Omental fat pad (tissue), 4 donors: ENCODE data around the gene EMILIN2. TPM values are rescaled to one million over a fixed set of nuclear protein-coding genes. Genes with fewer than 3 reads are reported as not detected.

Source experiments
- ATAC-seq: fragments of 150-250 bp; one replicate; pipeline ENCODE4 v1.9.1; 2016; ENCODE audit warnings: mild to moderate bottlenecking, moderate library complexity; ENCODE audit not compliant: low FRiP score
- DNase-seq: peaks from one replicate; pipeline ENCODE4 v3.0.0-alpha.2; 2019; ENCODE audit warnings: low spot score
- CTCF ChIP-seq, 3 donors: fragments of 450-650 bp; IDR thresholded peaks; one replicate each; pipeline ENCODE4 v1.5.1; 2016 to 2017; ENCODE audit warnings: antibody characterized with exemption in 3 of 3, mild to moderate bottlenecking in 3 of 3, moderate library complexity in 2 of 3
- total RNA-seq, 4 donors: library from RNA; depleted of rRNA; stranded (reverse); fragments of >200 nt; gene quantifications; one replicate each; pipeline ENCODE4 v1.1.0, GENCODE V29; 2016

The EMILIN2 gene
- total RNA-seq, 4 donors from 2014 or later, result 33.9 to 56.4 (median 52.9) TPM

- DNase-seq, result no peak
- no peak for ATAC-seq
- TF ChIP-seq CTCF (IDR thresholded peaks at IDR 0.05), result no peak
Measured at GRCh38 chr18:2889761-2890192, 43.0 kb downstream of the EMILIN2 start.

GRCh38 chr18:2890606-2891005 lies 43.8 kb downstream of the EMILIN2 start:
- no peak for DNase-seq
- no peak for TF ChIP-seq CTCF (IDR thresholded peaks at IDR 0.05)

GRCh38 chr18:2891526-2892431 lies 45.0 kb downstream of the EMILIN2 start:
- DNase-seq (no peak), ATAC-seq (no peak)
- no peak for TF ChIP-seq CTCF (IDR thresholded peaks at IDR 0.05)

More at GRCh38 chr18:2890606-2891005, 43.8 kb downstream of the EMILIN2 start:
- no peak for ATAC-seq

GRCh38 chr18:2893056-2893455 lies 46.2 kb downstream of the EMILIN2 start:
- TF ChIP-seq CTCF (IDR thresholded peaks at IDR 0.05), result no peak
- DNase-seq, result no peak
- ATAC-seq, result no peak

GRCh38 chr18:2893676-2894075 lies 46.9 kb downstream of the EMILIN2 start:
- DNase-seq (no peak), ATAC-seq (no peak)

GRCh38 chr18:2894131-2894840 lies 47.5 kb downstream of the EMILIN2 start:
- ATAC-seq (no peak), DNase-seq (no peak)
- no peak for TF ChIP-seq CTCF (IDR thresholded peaks at IDR 0.05)

More at GRCh38 chr18:2893676-2894075, 46.9 kb downstream of the EMILIN2 start:
- TF ChIP-seq CTCF (IDR thresholded peaks at IDR 0.05), result no peak
